ENCODE data around the gene FRMD4A. TPM values are rescaled to one million over a fixed set of nuclear protein-coding genes. Genes with fewer than 3 reads are reported as not detected.

FRMD4A gene
- total RNA-seq, 6 donors from 2014 or later = 22.3 to 114 (median 52.3) TPM

GRCh38 chr10:13686331-13686752 lies 644.4 kb downstream of the FRMD4A start:
- Histone ChIP-seq H3K36me3 (peaks cover 0 to 9% (median 4%) of the 10 kb centered on the region in 4 donors), H3K9me3 (no peaks in the 10 kb centered on the region), H3K27ac (peak overlapping the region; percentile 63 to 77 (median 69)), H3K4me1 (peaks cover 34 to 35% (median 35%) of the 10 kb centered on the region in 4 donors), H3K27me3 (no peaks in the 10 kb centered on the region), H3K4me3 (no peak overlapping the region)
- ATAC-seq (ENCODE audit: low FRiP score in 2 of 2) = peak in 1 of 2 donors; percentile 36
- TF ChIP-seq POLR2A (IDR thresholded peaks at IDR 0.05) = peak in 1 of 4 donors; percentile 16
- peak in 2 of 4 donors; percentile 12 to 14 for TF ChIP-seq EP300 (IDR thresholded peaks at IDR 0.05)
- no peak for TF ChIP-seq POLR2AphosphoS5 (IDR thresholded peaks at IDR 0.05)
- no peak for TF ChIP-seq CTCF (IDR thresholded peaks at IDR 0.05)
- WGBS, 2 donors = 51 to 59% methylated on average over 5 of the region's 5 CpGs
- no peak for DNase-seq

- 59 to 64% methylated on average over 5 of the region's 5 CpGs for WGBS, 2 donors
- peaks cover 0 to 9% (median 3%) of the 10 kb centered on the region in 4 donors for H3K36me3 ChIP-seq
- no peak overlapping the region for H3K4me3 ChIP-seq
- H3K27me3 ChIP-seq = no peaks in the 10 kb centered on the region
- TF ChIP-seq CTCF (IDR thresholded peaks at IDR 0.05) = no peak
- TF ChIP-seq POLR2AphosphoS5 (IDR thresholded peaks at IDR 0.05) = no peak
- no peak for TF ChIP-seq POLR2A (IDR thresholded peaks at IDR 0.05)
- TF ChIP-seq EP300 (IDR thresholded peaks at IDR 0.05) = no peak
- DNase-seq (no peak), ATAC-seq (ENCODE audit: low FRiP score in 2 of 2) (no peak)
- no peaks in the 10 kb centered on the region for H3K9me3 ChIP-seq
- peaks cover 34 to 35% (median 35%) of the 10 kb centered on the region in 4 donors for H3K4me1 ChIP-seq
- H3K27ac ChIP-seq = peak overlapping the region; percentile 63 to 77 (median 69)
Measured at GRCh38 chr10:13685885-13686284, 644.8 kb downstream of the FRMD4A start.

GRCh38 chr10:13684806-13685482 lies 645.8 kb downstream of the FRMD4A start:
- peaks cover 0 to 9% (median 1%) of the 10 kb centered on the region in 4 donors for H3K36me3 ChIP-seq
- H3K9me3 ChIP-seq = no peaks in the 10 kb centered on the region
- peaks cover 34 to 35% (median 35%) of the 10 kb centered on the region in 4 donors for H3K4me1 ChIP-seq
- no peak for DNase-seq
- WGBS, 2 donors = 39 to 59% methylated on average over 6 of the region's 6 CpGs
- H3K27me3 ChIP-seq = no peaks in the 10 kb centered on the region
- H3K4me3 ChIP-seq = no peak overlapping the region
- peak overlapping the region; percentile 57 to 77 (median 70) for H3K27ac ChIP-seq
- TF ChIP-seq POLR2A (IDR thresholded peaks at IDR 0.05) (no peak), EP300 (IDR thresholded peaks at IDR 0.05) (no peak), CTCF (IDR thresholded peaks at IDR 0.05) (no peak), POLR2AphosphoS5 (IDR thresholded peaks at IDR 0.05) (no peak)
- ATAC-seq (ENCODE audit: low FRiP score in 2 of 2) = no peak

GRCh38 chr10:13684252-13684791 lies 646.4 kb downstream of the FRMD4A start:
- Histone ChIP-seq H3K27ac (peak overlapping the region; percentile 57 to 77 (median 70)), H3K4me3 (no peak overlapping the region), H3K4me1 (peaks cover 34 to 35% (median 35%) of the 10 kb centered on the region in 4 donors), H3K9me3 (no peaks in the 10 kb centered on the region), H3K27me3 (no peaks in the 10 kb centered on the region), H3K36me3 (peaks cover 0 to 9% (median 1%) of the 10 kb centered on the region in 4 donors)
- DNase-seq (peak; percentile 36 to 59), ATAC-seq (ENCODE audit: low FRiP score in 2 of 2) (peak; percentile 73 to 79)
- WGBS, 2 donors = 56% methylated on average over 17 of the region's 17 CpGs
- TF ChIP-seq POLR2AphosphoS5 (IDR thresholded peaks at IDR 0.05) = peak; percentile 72 to 77
- TF ChIP-seq EP300 (IDR thresholded peaks at IDR 0.05) = peak in 2 of 4 donors; percentile 37 to 61
- TF ChIP-seq POLR2A (IDR thresholded peaks at IDR 0.05) = no peak

GRCh38 chr10:13683017-13683416 lies 647.7 kb downstream of the FRMD4A start:
- peaks cover 34 to 35% (median 35%) of the 10 kb centered on the region in 4 donors for H3K4me1 ChIP-seq
- 94 to 96% methylated on average over 13 of the region's 13 CpGs for WGBS, 2 donors

More at GRCh38 chr10:13683017-13683416, 647.7 kb downstream of the FRMD4A start:
- Histone ChIP-seq H3K9me3 (no peaks in the 10 kb centered on the region), H3K27ac (peak overlapping the region; percentile 57 to 77 (median 70)), H3K27me3 (no peaks in the 10 kb centered on the region), H3K36me3 (peaks cover 0 to 9% (median 1%) of the 10 kb centered on the region in 4 donors), H3K4me3 (no peak overlapping the region)
- DNase-seq (no peak), ATAC-seq (ENCODE audit: low FRiP score in 2 of 2) (no peak)
- TF ChIP-seq CTCF (IDR thresholded peaks at IDR 0.05) = no peak
- no peak for TF ChIP-seq EP300 (IDR thresholded peaks at IDR 0.05)
- no peak for TF ChIP-seq POLR2A (IDR thresholded peaks at IDR 0.05)
- TF ChIP-seq POLR2AphosphoS5 (IDR thresholded peaks at IDR 0.05) = no peak

Data from upper lobe of left lung (tissue), 6 donors.